T-helper 2 cell (primary cell): ENCODE data around the gene HLX.

ENCODE experiments used
- DNase-seq, 5 experiments: peaks; one replicate each; pipeline versions ENCODE4 v3.0.0 to v3.0.0-alpha.2; 2012 to 2022

HLX gene

GRCh38 chr1:220926146-220926545 is 46.9 kb downstream of the HLX start:
- no peak for DNase-seq

GRCh38 chr1:220927442-220927841 is 48.2 kb downstream of the HLX start:
- DNase-seq, result no peak

- no peak for DNase-seq
Observed at GRCh38 chr1:220928320-220928719, 49.1 kb downstream of the HLX start.

- DNase-seq, result no peak
Observed at GRCh38 chr1:220928725-220929300, 49.6 kb downstream of the HLX start.

- no peak for DNase-seq
Observed at GRCh38 chr1:220929304-220929703, 50.1 kb downstream of the HLX start.
